Measurements from ENCODE around the gene PLIN5.
A peak's percentile ranks its signal among the peaks of the same experiment; 100 is the strongest.

Gene PLIN5

GRCh38 chr19:4473763-4474513 lies 61.1 kb downstream of the PLIN5 start:
- TF ChIP-seq CTCF (IDR thresholded peaks at IDR 0.05; ENCODE audit: control insufficient read depth, insufficient read depth, low read depth, low read length, missing control alignments) = no peak
- H3K4me3 ChIP-seq (ENCODE audit: control insufficient read depth, low read depth, low read length) = peak overlapping the region; percentile 78
- no peak for DNase-seq (ENCODE audit: low read depth)

- H3K4me3 ChIP-seq (ENCODE audit: control insufficient read depth, low read depth, low read length) = peak overlapping the region; percentile 78
- no peak for TF ChIP-seq CTCF (IDR thresholded peaks at IDR 0.05; ENCODE audit: control insufficient read depth, insufficient read depth, low read depth, low read length, missing control alignments)
- DNase-seq (ENCODE audit: low read depth) = no peak
These were observed 61.8 kb downstream of the PLIN5 start for GRCh38 chr19:4473011-4473762.

Measured in AG09309 (cell line).